Colon (tissue), 2 donors: Measurements from ENCODE around the gene PPM1E.
"Not testable (repeated sequence)": the region's sequence is repeated elsewhere in the genome, so short reads cannot be mapped to it uniquely, and the experiment has no call there.

Experiments
- FAIRE-seq: peaks from 2 replicates; lab custom pipeline; 2012; peaks lifted over from hg19 to GRCh38; lab: Jason Lieb, UNC
- donor health status: control.
- donor health status: control.

The PPM1E gene

GRCh38 chr17:58755577-58756245 is at the start of gene PPM1E:
Gene PPM1E, plus strand, starts transcription at chr17:58755854.
- no peak for FAIRE-seq

- no peak for FAIRE-seq
Measured at GRCh38 chr17:58706351-58707140, 49.1 kb upstream of the PPM1E start.

GRCh38 chr17:58710948-58711552 is 44.6 kb upstream of the PPM1E start:
- no peak for FAIRE-seq

- no peak for FAIRE-seq
Measured at GRCh38 chr17:58722274-58722673, 33.4 kb upstream of the PPM1E start.

GRCh38 chr17:58722696-58723095 is 33.0 kb upstream of the PPM1E start:
- FAIRE-seq, result no peak

GRCh38 chr17:58728798-58729197 is 26.9 kb upstream of the PPM1E start:
- no peak for FAIRE-seq

- no peak for FAIRE-seq
Measured at GRCh38 chr17:58730937-58731336, 24.7 kb upstream of the PPM1E start.

GRCh38 chr17:58734040-58734439 is 21.6 kb upstream of the PPM1E start:
- FAIRE-seq, result no peak

- FAIRE-seq, result no peak
Measured at GRCh38 chr17:58734811-58735210, 20.8 kb upstream of the PPM1E start.

GRCh38 chr17:58741121-58741625 is 14.5 kb upstream of the PPM1E start:
- no peak for FAIRE-seq

- no peak for FAIRE-seq
Measured at GRCh38 chr17:58747674-58748073, 8.0 kb upstream of the PPM1E start.

GRCh38 chr17:58749627-58750026 is 6.0 kb upstream of the PPM1E start:
- not testable (repeated sequence) for FAIRE-seq

GRCh38 chr17:58753026-58753425 is 2.6 kb upstream of the PPM1E start:
- no peak for FAIRE-seq

- FAIRE-seq, result no peak
Measured at GRCh38 chr17:58755269-58755576, 431 bp upstream of the PPM1E start.

- FAIRE-seq, result no peak
Measured at GRCh38 chr17:58756246-58757161, 850 bp downstream of the PPM1E start.

- no peak for FAIRE-seq
Measured at GRCh38 chr17:58757162-58757613, 1.5 kb downstream of the PPM1E start.

- no peak for FAIRE-seq
Measured at GRCh38 chr17:58758890-58759289, 3.2 kb downstream of the PPM1E start.

GRCh38 chr17:58759522-58759921 is 3.9 kb downstream of the PPM1E start:
- FAIRE-seq, result no peak

GRCh38 chr17:58760248-58760647 is 4.6 kb downstream of the PPM1E start:
- no peak for FAIRE-seq

- FAIRE-seq, result no peak
Measured at GRCh38 chr17:58763263-58763662, 7.6 kb downstream of the PPM1E start.

GRCh38 chr17:58764373-58764772 is 8.7 kb downstream of the PPM1E start:
- no peak for FAIRE-seq

- not testable (repeated sequence) for FAIRE-seq
Measured at GRCh38 chr17:58778482-58778881, 22.8 kb downstream of the PPM1E start.
